GM10266 (cell line): ENCODE measurements around the gene GID8.
A peak's percentile ranks its signal among the peaks of the same experiment; 100 is the strongest.

Experiments
- DNase-seq: peaks from one replicate; pipeline ENCODE4 v3.0.0; 2012; ENCODE audit errors: extremely low spot score
- CTCF ChIP-seq: IDR thresholded peaks from 2 replicates; pipeline ENCODE4 v1.5.1; 2012; ENCODE audit warnings: mild to moderate bottlenecking, low read depth; ENCODE audit not compliant: control insufficient read depth, insufficient read depth; ENCODE audit errors: missing control alignments

Gene GID8

DNA sequence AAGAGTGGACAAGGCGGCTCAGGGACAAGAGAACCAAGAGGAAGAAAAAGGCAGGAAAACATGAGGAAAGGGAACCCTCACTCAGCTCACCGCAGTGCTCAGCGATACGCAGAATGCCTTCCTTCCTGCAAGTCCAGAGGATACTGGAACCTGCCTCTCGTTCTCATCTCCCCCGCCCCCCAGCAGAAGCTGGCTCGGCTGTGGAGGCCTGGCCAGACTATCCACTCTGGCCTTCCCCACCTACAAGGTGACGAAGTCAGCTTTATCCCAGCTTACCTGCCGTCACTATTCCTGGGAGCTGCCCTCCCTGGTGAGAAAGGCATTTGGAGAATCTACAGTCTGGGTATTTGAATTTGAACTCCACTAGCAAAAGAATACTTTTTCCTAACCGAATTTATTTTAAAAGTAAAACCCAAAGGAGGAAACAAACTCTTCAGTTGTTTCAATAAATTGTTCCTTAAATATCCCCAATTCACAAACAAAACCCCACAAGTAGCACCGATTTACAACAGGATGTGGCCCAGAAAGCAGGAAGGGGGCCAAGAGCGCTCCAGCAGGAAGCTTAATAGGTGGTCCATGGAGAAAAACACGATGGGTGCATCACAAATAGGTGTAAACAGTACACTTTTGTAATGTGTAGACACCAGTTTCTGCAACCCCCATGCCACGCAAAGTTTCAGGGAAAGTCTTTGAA lies 9.6 kb upstream of the GID8 start:
- no peak for DNase-seq
- no peak for TF ChIP-seq CTCF

GRCh38 chr20:62929051-62929538 lies 8.9 kb upstream of the GID8 start:
- peak; percentile 87 for DNase-seq
- TF ChIP-seq CTCF = no peak

DNA sequence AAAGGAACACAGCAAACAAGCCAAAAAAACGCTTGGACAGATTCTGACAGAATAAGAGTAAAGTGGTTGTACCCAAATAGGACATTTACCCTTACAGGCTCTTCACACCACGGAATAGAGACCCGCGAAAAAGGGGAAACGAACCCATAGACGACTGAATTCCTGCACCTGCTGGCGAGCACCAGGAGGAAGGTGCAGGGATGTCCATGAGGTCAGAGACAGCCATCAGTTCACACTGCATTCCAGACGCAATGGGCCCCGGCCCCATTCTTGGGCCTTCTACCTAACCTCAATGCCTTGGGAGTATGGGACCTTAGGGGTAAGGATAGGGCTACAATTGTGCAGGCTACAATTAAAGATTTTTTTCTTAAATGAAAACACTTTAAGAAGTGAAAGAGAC lies 6.5 kb upstream of the GID8 start:
- no peak for TF ChIP-seq CTCF
- no peak for DNase-seq

DNA sequence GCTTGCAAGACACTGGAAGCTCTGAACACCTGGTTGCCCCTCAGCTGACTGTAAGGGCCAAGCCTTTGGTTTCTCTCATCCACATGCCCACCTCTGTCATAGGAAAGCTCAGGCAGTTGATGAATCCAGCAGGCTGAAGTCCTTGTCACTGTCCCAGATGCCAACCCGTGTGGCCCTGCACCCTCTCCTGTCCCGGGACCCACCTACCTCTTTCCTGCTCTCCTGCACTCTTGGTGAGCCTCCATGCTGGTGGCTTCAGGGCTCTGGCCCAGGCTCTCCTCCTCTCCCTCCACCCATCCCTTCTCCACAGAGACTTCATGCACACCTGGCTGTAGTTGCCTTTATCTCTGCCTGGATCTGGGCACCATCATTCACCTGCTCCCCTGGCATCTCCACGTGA lies 4.0 kb upstream of the GID8 start:
- TF ChIP-seq CTCF = no peak
- no peak for DNase-seq

GRCh38 chr20:62935204-62935967 lies 2.6 kb upstream of the GID8 start:
- no peak for TF ChIP-seq CTCF
- no peak for DNase-seq

- no peak for TF ChIP-seq CTCF
Measured at GRCh38 chr20:62935968-62936585, 1.9 kb upstream of the GID8 start.

More at GRCh38 chr20:62935968-62936585, 1.9 kb upstream of the GID8 start:
- DNase-seq = no peak
